GM23338 (cell line): Measurements from ENCODE around the gene UNC5B.

ENCODE experiments used
- CREB1 ChIP-seq: fragments of 250-450 bp; sonication (Bioruptor Pico); IDR thresholded peaks from 2 replicates; pipeline ENCODE4 v1.5.0; 2020; ENCODE audit warnings: low read depth, mild to moderate bottlenecking, moderate library complexity
- CTCF ChIP-seq, 2 experiments: fragments of 200-600 bp in 1 of 2; sonication (generic) in 1 of 2; conservative IDR thresholded peaks; 2 replicates each; pipeline versions ENCODE4 v1.5.1 to v1.6.1; 2016 to 2017; ENCODE audit warnings: antibody characterized with exemption in 2 of 2, low read depth in 2 of 2, mild to moderate bottlenecking in 2 of 2, moderate library complexity in 1 of 2
- EZH2 ChIP-seq: fragments of 200-600 bp; sonication (generic); IDR thresholded peaks from one replicate; pipeline ENCODE4 v1.8.0; 2017; ENCODE audit warnings: antibody characterized with exemption, mild to moderate bottlenecking, low read depth; ENCODE audit not compliant: unreplicated experiment

- TF ChIP-seq CREB1 (CRISPR knock-in tag) (no peak), CTCF (conservative IDR thresholded peaks at IDR 0.05; ENCODE audit: low read depth in 2 of 2) (no peak), EZH2 (no peak)
Measured at GRCh38 chr10:71271662-71272055, 59.3 kb downstream of the UNC5B start.
